ENCODE data around the gene G6PC2. TPM values are rescaled to one million over a fixed set of nuclear protein-coding genes. Genes with fewer than 3 reads are reported as not detected.

The G6PC2 gene
- total and polyA plus RNA-seq, 12 donors, result 0.07 to 0.15 (median 0.11) TPM; not detected in 9

GRCh38 chr2:168913495-168913894 lies 12.4 kb downstream of the G6PC2 start:
- no peaks in the 10 kb centered on the region for H3K36me3 ChIP-seq
- DNase-seq (no peak), ATAC-seq (no peak)
- H3K4me1 ChIP-seq, result peaks cover 0 to 6% (median 0%) of the 10 kb centered on the region in 9 donors
- peaks cover 0 to 14% (median 3%) of the 10 kb centered on the region in 7 donors for H3K27me3 ChIP-seq
- intact Hi-C loops (cut with DNase I), result no loop called here
- H3K9me3 ChIP-seq, result peaks cover 0 to 8% (median 0%) of the 10 kb centered on the region in 11 donors
- H3K4me3 ChIP-seq, result no peak overlapping the region
- no peak overlapping the region for H3K27ac ChIP-seq
- WGBS, 2 donors, result 81 to 89% methylated on average over 4 of the region's 4 CpGs
- TF ChIP-seq CTCF (IDR thresholded peaks at IDR 0.05), result no peak

DNA sequence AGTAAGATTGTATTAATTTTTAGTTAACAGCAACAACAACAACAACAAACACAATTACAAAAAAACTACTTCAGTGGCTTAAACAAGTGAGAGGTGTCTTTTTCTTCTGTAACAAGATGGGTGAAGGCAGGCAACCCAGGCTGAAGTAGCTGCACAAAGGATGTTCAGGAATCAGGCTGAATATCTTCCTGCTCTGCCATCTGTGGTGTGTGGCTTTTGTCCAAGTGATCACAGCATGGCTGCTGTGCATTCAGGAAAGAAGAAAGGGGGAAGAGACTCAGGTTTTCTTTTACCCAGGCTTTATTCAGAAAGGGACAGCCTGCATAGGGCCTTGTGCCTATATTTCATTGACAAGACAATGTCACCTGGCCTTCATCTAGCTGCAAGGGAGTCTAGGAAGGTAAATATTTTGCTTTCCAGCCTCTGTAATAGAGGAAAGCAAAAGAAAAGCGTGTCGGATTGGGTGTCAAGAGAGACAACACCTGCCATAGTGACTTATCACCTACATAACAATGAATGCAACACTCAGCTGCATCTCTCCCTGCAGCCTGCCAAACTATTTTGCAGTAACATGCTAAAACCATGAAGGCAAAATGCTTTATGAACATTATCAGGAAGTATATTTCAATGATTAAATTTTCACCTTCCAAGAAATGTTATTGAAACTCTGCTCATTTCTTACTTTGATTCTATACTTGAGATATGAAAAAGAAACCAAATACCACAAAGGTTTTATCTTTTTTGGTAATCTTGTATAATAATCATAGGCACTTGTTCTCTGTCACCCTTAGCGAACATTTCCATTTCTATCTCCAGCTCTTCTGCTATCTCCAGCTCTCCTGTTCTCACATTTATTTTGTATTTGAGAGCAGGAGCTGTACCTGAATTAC lies 14.6 kb downstream of the G6PC2 start:
- Histone ChIP-seq H3K27me3 (peaks cover 0 to 18% (median 3%) of the 10 kb centered on the region in 7 donors), H3K9me3 (peaks cover 0 to 8% (median 0%) of the 10 kb centered on the region in 11 donors), H3K27ac (no peak overlapping the region), H3K4me1 (peaks cover 0 to 6% (median 0%) of the 10 kb centered on the region in 9 donors), H3K4me3 (no peak overlapping the region), H3K36me3 (no peaks in the 10 kb centered on the region)
- WGBS, 2 donors, result 95 to 98% methylated on average over 3 of the region's 3 CpGs
- ATAC-seq, result no peak
- no peak for DNase-seq
- TF ChIP-seq CTCF (IDR thresholded peaks at IDR 0.05), result no peak
- intact Hi-C loops (cut with DNase I), result loop anchor here in 3 of 10 donors (5.0 kb wide), 2 partner anchors 138 to 143 kb away; no protein-coding TSS in a partner anchor

GRCh38 chr2:168916331-168916675 lies 15.2 kb downstream of the G6PC2 start:
- Histone ChIP-seq H3K27me3 (peaks cover 0 to 18% (median 6%) of the 10 kb centered on the region in 7 donors), H3K4me3 (no peak overlapping the region), H3K4me1 (peaks cover 0 to 6% (median 0%) of the 10 kb centered on the region in 9 donors), H3K36me3 (no peaks in the 10 kb centered on the region), H3K27ac (no peak overlapping the region), H3K9me3 (peaks cover 0 to 8% (median 0%) of the 10 kb centered on the region in 11 donors)
- TF ChIP-seq CTCF (IDR thresholded peaks at IDR 0.05), result no peak
- 89 to 93% methylated on average over 4 of the region's 4 CpGs for WGBS, 2 donors
- intact Hi-C loops (cut with DNase I), result loop anchor here in 3 of 10 donors (5.0 kb wide), 2 partner anchors 139 to 144 kb away; no protein-coding TSS in a partner anchor
- ATAC-seq (no peak), DNase-seq (no peak)

DNA sequence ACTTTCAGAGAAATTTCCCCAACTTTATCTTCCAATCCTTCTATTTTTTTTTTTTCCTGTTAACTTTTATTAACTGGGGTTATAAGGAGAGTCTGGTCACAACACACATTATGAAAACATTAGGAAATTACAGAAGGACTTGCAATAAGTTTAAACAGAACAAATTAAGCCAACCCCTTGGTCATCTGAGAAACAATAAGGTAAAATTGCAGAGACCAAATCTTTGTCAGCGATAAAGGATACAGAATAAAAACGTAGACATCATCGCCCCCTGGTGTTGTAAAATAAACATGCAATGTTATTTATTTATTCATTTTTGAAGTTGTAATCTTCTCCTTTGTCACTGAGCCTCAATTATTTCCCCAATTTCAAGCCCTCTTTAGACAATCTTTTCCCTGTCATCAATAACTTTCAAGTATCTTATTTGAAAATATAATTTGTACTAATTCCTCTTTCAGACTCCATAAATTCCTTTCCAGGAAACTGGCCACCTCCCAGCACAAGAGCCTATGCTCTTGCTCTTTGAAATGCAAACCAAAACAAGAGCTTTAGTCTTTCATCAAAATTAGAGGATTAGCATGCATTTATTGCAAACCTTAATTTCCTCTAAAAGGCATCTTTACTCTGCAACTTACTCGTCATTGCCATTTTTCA lies 19.5 kb downstream of the G6PC2 start:
- Histone ChIP-seq H3K27ac (no peak overlapping the region), H3K27me3 (peaks cover 0 to 14% (median 4%) of the 10 kb centered on the region in 7 donors), H3K36me3 (no peaks in the 10 kb centered on the region), H3K9me3 (peaks cover 0 to 5% (median 0%) of the 10 kb centered on the region in 11 donors), H3K4me1 (no peaks in the 10 kb centered on the region), H3K4me3 (no peak overlapping the region)
- intact Hi-C loops (cut with DNase I), result loop anchor here in 7 of 10 donors (1.0 to 10.0 kb wide), 7 partner anchors 146 to 796 kb away; no protein-coding TSS in a partner anchor
- DNase-seq (no peak), ATAC-seq (no peak)
- peak; percentile 49 to 79 (median 70) for TF ChIP-seq CTCF (IDR thresholded peaks at IDR 0.05)
- WGBS, 2 donors, result 24 to 25% methylated on average over 4 of the region's 4 CpGs

Data from heart right ventricle (tissue), 16 donors.